GM12801 (cell line): ENCODE results near the gene FN1.

Source experiments
- CTCF ChIP-seq: IDR thresholded peaks from one replicate; pipeline ENCODE4 v1.5.1; 2011; ENCODE audit warnings: control low read depth; ENCODE audit not compliant: insufficient read length; ENCODE audit errors: extremely low read depth

FN1 gene

DNA sequence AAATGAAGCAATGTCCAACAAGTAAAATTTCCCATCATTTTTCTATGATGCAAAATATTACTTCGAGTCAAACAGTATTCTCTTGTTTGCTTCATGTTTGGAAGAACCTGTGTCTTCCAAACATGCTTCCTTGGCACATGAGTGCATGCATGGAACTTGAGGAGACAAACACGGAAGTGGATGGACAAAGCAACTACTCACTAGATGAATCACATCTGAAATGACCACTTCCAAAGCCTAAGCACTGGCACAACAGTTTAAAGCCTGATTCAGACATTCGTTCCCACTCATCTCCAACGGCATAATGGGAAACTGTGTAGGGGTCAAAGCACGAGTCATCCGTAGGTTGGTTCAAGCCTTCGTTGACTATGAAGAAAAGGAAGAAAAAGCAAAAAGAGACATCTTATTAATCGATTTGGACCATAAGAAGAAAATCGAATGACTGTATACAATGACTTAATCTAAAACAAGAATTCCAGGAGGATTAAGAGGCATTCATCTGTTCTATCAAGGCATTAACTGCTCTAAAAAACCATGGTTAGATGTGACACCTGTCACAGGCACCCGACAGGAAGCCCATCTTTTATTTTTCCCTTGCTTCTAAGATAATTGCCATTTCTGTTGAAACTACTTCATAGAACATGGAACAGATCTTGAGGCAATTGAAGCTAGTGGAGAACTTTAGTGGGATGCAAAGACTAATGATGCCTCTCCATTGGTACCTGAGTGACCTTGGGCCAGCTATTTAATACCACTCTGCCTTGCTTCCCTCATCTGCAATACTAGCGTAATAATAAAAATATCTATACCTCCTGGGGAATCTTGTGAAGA is 68.0 kb downstream of the FN1 start:
- no peak for TF ChIP-seq CTCF

DNA sequence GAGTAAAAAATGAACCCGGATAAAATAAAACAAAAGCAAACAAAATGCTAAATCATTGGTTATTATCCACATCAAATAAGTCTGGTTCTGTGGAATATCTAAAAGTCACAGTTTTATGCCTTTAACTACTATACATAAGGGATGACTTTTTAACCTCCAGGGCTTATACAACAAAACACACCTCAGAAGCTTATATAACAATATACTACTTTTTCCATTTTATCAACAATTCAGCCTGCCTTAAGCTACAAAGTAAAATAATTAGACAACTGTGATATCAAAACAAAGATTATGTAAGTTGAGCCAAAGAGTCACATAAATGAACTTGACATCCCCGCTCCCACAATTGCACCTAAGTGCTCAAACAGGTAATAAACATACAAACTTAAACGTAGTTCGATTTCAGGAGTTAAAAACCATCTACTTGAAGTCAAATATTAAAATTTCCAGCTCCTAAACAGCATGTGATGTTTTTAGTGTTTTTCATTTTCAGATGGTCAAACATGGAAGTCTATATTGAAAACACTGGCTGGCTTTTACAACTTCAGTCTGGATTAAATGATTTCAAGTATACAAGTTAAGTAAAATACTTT is 69.3 kb downstream of the FN1 start:
- no peak for TF ChIP-seq CTCF

GRCh38 chr2:215365184-215365658 is 70.6 kb downstream of the FN1 start:
- TF ChIP-seq CTCF, result no peak

GRCh38 chr2:215364157-215365155 is 71.4 kb downstream of the FN1 start:
- TF ChIP-seq CTCF, result no peak

DNA sequence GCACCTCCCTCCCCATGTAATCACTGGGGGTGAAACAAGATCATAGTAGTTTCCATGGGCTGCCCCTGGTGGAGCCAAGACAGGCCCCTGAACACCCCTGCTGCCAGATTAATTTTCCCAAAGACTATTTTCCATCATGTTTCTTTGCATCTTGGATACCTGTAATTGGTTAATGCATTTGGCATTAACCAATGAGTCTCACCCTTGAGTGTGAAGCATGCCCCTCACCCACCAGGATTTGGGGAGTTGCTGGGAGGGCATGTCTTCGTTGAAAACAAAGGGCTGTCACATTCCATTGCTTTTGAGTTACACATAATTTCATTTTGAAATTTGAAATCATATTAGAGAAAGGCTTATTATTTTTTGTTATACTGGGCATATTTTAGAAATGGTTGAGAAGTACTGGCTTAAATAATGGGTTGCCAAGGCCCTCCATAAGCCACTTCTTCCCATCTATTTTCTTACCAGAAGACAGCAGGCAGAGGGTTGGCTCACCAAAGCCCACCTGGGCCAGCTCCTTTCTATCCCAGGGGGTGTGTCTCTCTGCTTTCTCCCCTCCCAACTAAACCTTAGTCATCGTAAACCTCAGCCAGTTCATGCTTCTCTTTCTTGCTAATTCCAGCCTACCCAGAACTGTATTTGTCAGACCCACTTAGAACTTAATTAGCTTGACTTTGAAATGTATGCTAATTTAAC is 72.3 kb downstream of the FN1 start:
- TF ChIP-seq CTCF, result no peak

DNA sequence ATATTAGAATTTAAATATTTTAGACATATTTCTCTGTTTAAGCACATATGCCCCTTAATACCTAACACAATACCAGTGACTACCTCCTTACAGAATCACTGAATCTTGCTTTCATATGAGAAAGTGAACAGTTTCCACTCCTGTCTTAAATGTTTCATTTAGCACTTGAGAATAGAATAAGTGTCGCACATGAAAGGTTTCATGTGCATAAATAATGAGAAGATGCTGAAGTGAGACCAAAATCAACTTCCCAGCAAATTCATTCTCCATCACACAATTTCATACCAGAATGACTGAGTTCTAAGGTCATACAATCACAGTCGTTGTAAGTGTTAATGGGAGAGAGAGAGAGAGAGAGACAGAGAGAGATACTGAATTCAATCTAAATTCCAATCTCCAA is 72.8 kb downstream of the FN1 start:
- no peak for TF ChIP-seq CTCF
